ENCODE data around the gene SLC25A42. TPM values are rescaled to one million over a fixed set of nuclear protein-coding genes. Genes with fewer than 3 reads are reported as not detected.

The SLC25A42 gene
- total and polyA plus RNA-seq, 2 donors (not counting 1 experiment from before 2014, with no cell fraction given): 36.5 to 83.9 TPM

DNA sequence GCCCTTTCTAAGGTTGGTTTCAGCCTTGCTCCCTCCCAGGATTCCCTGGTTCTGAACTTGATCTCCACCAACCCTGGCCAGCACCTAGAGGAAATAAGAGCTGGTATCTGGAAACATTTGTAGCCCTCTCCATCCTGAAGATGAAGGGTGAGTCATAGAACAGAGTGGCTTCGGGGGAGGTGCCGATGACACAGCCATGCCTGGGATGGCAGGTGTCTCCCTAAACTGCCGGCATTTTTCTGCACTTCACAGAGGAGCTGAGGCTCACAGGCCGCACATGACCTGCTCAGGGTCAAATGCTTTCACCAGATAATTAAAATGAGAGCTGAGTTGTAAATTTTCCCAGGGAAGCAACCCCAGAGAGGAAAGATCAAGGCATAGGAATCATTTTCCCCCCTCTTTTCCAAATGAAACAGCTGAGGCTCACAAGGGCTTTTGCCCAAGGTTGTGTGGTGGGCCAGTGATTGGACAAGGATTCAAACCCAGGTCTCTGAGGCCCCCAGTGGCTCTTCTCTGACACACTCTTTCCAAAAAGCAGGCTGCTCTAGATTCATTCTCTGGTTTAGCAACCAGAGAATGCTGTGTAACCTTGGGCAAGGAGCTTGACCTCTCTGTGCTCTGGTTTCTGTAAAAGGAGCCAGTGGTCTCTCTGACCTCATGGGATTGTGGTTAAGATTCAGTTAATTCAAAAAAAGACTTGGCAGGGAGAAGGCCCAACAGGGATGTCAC lies 1.2 kb upstream of the SLC25A42 start:
- WGBS (ENCODE audit: insufficient coverage): 100% methylated on average over 2 of the region's 4 CpGs
- Mint-ChIP-seq H3K27me3 (no peaks in the 10 kb centered on the region), H3K27ac (peak overlapping the region; percentile 92), H3K4me3 (peak overlapping the region; percentile 91), H3K4me1 (peaks cover 36% of the 10 kb centered on the region), H3K9me3 (ENCODE audit: insufficient read depth) (no peaks in the 10 kb centered on the region)
- POLR2A ChIA-PET: interaction anchor here (1.6 kb wide), 1 partner anchor 129 kb away, joined by 3 read pairs; the partner anchor contains the start of genes BORCS8 and RFXANK
- no peak for DNase-seq
- Histone ChIP-seq H3K27ac (ENCODE audit: low read length in 2 of 2) (peak overlapping the region; percentile 19 to 48), H3K4me1 (ENCODE audit: control insufficient read depth in 2 of 2, insufficient read depth in 2 of 2, low read length in 2 of 2) (peaks cover 23 to 32% of the 10 kb centered on the region in 2 donors), H3K4me3 (ENCODE audit: control extremely low read depth in 1 of 5, extremely low read depth in 1 of 5, insufficient read depth in 1 of 5, low read depth in 2 of 5, low read length in 4 of 5) (peak overlapping the region; percentile 50 to 97 (median 84)), H3K9ac (ENCODE audit: low read length) (peak overlapping the region; percentile 56), H3K4me2 (replicated peaks; ENCODE audit: low read depth, low read length, poor library complexity, severe bottlenecking) (peak overlapping the region; percentile 99), H2AFZ (ENCODE audit: insufficient read depth, low read depth, low read length, poor library complexity, severe bottlenecking) (peak overlapping the region; percentile 68), H3K9me3 (ENCODE audit: control extremely low read depth in 1 of 3, control insufficient read depth in 2 of 3, insufficient read depth in 1 of 3, low read length in 2 of 3) (peaks cover 0 to 3% (median 0%) of the 10 kb centered on the region in 3 donors), H4K20me1 (ENCODE audit: control insufficient read depth, insufficient read depth, low read length, poor library complexity, severe bottlenecking) (no peaks in the 10 kb centered on the region), H3K36me3 (replicated peaks in 1 of 2; ENCODE audit: control extremely low read depth in 1 of 2, control insufficient read depth in 1 of 2, extremely low read depth in 1 of 2, insufficient read depth in 2 of 2, low read length in 1 of 2) (peaks cover 0 to 6% of the 10 kb centered on the region in 2 experiments), H3K79me2 (ENCODE audit: control insufficient read depth, insufficient read depth, low read length) (peaks cover 36% of the 10 kb centered on the region), H3K27me3 (replicated peaks in 1 of 4; ENCODE audit: control extremely low read depth in 1 of 4, control insufficient read depth in 3 of 4, insufficient read depth in 4 of 4, low read length in 3 of 4) (no peaks in the 10 kb centered on the region)
- CTCF ChIA-PET: interaction anchor here (0.6 to 2.1 kb wide), 6 partner anchors 8 to 112 kb away, joined by 3 to 11 read pairs (median 4); no protein-coding TSS in a partner anchor
- intact Hi-C loops (cut with micrococcal nuclease): loop anchor here (1.0 kb wide), 3 partner anchors 29 to 426 kb away; partner anchors contain the start of genes ARMC6, SUGP2 and TMEM161A
- ATAC-seq (ENCODE audit: low read depth): no peak
- TF ChIP-seq, protein P1, sequence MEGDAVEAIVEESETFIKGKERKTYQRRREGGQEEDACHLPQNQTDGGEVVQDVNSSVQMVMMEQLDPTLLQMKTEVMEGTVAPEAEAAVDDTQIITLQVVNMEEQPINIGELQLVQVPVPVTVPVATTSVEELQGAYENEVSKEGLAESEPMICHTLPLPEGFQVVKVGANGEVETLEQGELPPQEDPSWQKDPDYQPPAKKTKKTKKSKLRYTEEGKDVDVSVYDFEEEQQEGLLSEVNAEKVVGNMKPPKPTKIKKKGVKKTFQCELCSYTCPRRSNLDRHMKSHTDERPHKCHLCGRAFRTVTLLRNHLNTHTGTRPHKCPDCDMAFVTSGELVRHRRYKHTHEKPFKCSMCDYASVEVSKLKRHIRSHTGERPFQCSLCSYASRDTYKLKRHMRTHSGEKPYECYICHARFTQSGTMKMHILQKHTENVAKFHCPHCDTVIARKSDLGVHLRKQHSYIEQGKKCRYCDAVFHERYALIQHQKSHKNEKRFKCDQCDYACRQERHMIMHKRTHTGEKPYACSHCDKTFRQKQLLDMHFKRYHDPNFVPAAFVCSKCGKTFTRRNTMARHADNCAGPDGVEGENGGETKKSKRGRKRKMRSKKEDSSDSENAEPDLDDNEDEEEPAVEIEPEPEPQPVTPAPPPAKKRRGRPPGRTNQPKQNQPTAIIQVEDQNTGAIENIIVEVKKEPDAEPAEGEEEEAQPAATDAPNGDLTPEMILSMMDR (IDR thresholded peaks at IDR 0.05): no peak
- TF ChIP-seq EZH2 (IDR thresholded peaks at IDR 0.05; ENCODE audit: borderline replicate concordance, insufficient read depth, low read depth, low read length, poor library complexity, severe bottlenecking): no peak
